NCI-H1092 treated with DMSO at 0.1 percent for 48 hours (cell line): Measurements from ENCODE around the gene PRKCA.
"Not testable (repeated sequence)": the region's sequence is repeated elsewhere in the genome, so short reads cannot be mapped to it uniquely, and the experiment has no call there.

Experiments used
- DNase-seq: peaks from one replicate; lab custom pipeline; 2025; lab: John Stamatoyannopoulos, UW

Gene PRKCA

GRCh38 chr17:66386498-66387351 is 84.3 kb downstream of the PRKCA start:
- no peak for DNase-seq

GRCh38 chr17:66387392-66387981 is 85.1 kb downstream of the PRKCA start:
- DNase-seq: no peak

- peak; percentile 84 for DNase-seq
Measured at GRCh38 chr17:66392783-66393437, 90.5 kb downstream of the PRKCA start.

- DNase-seq: no peak
Measured at GRCh38 chr17:66395961-66396360, 93.5 kb downstream of the PRKCA start.

GRCh38 chr17:66397486-66397885 is 95.1 kb downstream of the PRKCA start:
- no peak for DNase-seq

GRCh38 chr17:66398059-66398458 is 95.6 kb downstream of the PRKCA start:
- no peak for DNase-seq

GRCh38 chr17:66398617-66399016 is 96.2 kb downstream of the PRKCA start:
- DNase-seq: peak; percentile 22

GRCh38 chr17:66399441-66399840 is 97.0 kb downstream of the PRKCA start:
- no peak for DNase-seq

GRCh38 chr17:66400041-66400688 is 97.8 kb downstream of the PRKCA start:
- DNase-seq: not testable (repeated sequence)

GRCh38 chr17:66400698-66401097 is 98.3 kb downstream of the PRKCA start:
- no peak for DNase-seq

GRCh38 chr17:66401364-66401763 is 99.0 kb downstream of the PRKCA start:
- no peak for DNase-seq

GRCh38 chr17:66403846-66404556 is 101.6 kb downstream of the PRKCA start:
- DNase-seq: no peak

GRCh38 chr17:66405836-66406677 is 103.6 kb downstream of the PRKCA start:
- DNase-seq: peak; percentile 84

GRCh38 chr17:66406701-66407644 is 104.6 kb downstream of the PRKCA start:
- DNase-seq: no peak

- DNase-seq: no peak
Measured at GRCh38 chr17:66407864-66408263, 105.5 kb downstream of the PRKCA start.

- DNase-seq: no peak
Measured at GRCh38 chr17:66411520-66411919, 109.1 kb downstream of the PRKCA start.

- DNase-seq: peak; percentile 5
Measured at GRCh38 chr17:66412857-66413558, 110.6 kb downstream of the PRKCA start.

- no peak for DNase-seq
Measured at GRCh38 chr17:66413559-66414520, 111.4 kb downstream of the PRKCA start.
